Ascending aorta (tissue), 2 donors: ENCODE results near the gene CPED1. TPM values are rescaled to one million over a fixed set of nuclear protein-coding genes. Genes with fewer than 3 reads are reported as not detected.

Experiments used
- DNase-seq, 2 donors: peaks; one replicate each; pipeline ENCODE4 v3.0.0-alpha.2; 2019; ENCODE audit warnings: low spot score in 2 of 2
- H3K27ac ChIP-seq, 2 donors: fragments of 200-600 bp; sonication (generic); one replicate each; pipeline ENCODE4 v1.5.1; 2016 to 2017; ENCODE audit warnings: mild to moderate bottlenecking in 1 of 2
- H3K27me3 ChIP-seq: fragments of 200-600 bp; sonication (generic); one replicate; pipeline ENCODE4 v1.5.1; 2017
- H3K36me3 ChIP-seq, 2 donors: fragments of 200-600 bp; sonication (generic); one replicate each; pipeline ENCODE4 v1.5.1; 2016
- H3K4me1 ChIP-seq, 2 donors: fragments of 200-600 bp; sonication (generic); one replicate each; pipeline ENCODE4 v1.5.1; 2016 to 2017; ENCODE audit warnings: mild to moderate bottlenecking in 1 of 2
- H3K4me3 ChIP-seq, 2 donors: fragments of 200-600 bp; sonication (generic); one replicate each; pipeline ENCODE4 v1.5.1; 2016 to 2017; ENCODE audit warnings: mild to moderate bottlenecking in 1 of 2
- H3K9me3 ChIP-seq, 2 donors: fragments of 200-600 bp; sonication (generic); one replicate each; pipeline ENCODE4 v1.5.1; 2016
- CTCF ChIP-seq, 3 experiments: fragments of 200-600 bp in 2 of 3; fragments of 450-650 bp in 1 of 3; sonication (generic) in 2 of 3; IDR thresholded peaks; one replicate each; pipeline ENCODE4 v1.5.1; 2016 to 2019; ENCODE audit warnings: antibody characterized with exemption in 3 of 3, mild to moderate bottlenecking in 1 of 3, moderate library complexity in 1 of 3
- intact Hi-C: fragments of 100-400 bp; cut with DNase I; formaldehyde crosslinking; loops from one replicate; pipeline ENCODE4 v1.15.1; 2023
- total RNA-seq: library from RNA; depleted of rRNA; stranded (reverse); fragments of >200 nt; gene quantifications from one replicate; pipeline ENCODE4 v1.1.0, GENCODE V29; 2016

Gene CPED1
- total RNA-seq, 1 donor from 2014 or later, result 69.5 TPM

- H3K36me3 ChIP-seq, result no peaks in the 10 kb centered on the region
- H3K4me3 ChIP-seq, result no peak overlapping the region
- intact Hi-C loops, result no loop called here
- TF ChIP-seq CTCF (IDR thresholded peaks at IDR 0.05), result no peak
- no peak overlapping the region for H3K27ac ChIP-seq
- no peaks in the 10 kb centered on the region for H3K4me1 ChIP-seq
- H3K9me3 ChIP-seq, result no peaks in the 10 kb centered on the region
- no peak for DNase-seq
- no peaks in the 10 kb centered on the region for H3K27me3 ChIP-seq
Observed at GRCh38 chr7:120944826-120945562, 43.5 kb upstream of the CPED1 start.

GRCh38 chr7:120947980-120948379 lies 40.5 kb upstream of the CPED1 start:
- Histone ChIP-seq H3K4me3 (no peak overlapping the region), H3K27ac (no peak overlapping the region), H3K4me1 (peaks cover 5 to 12% of the 10 kb centered on the region in 2 donors), H3K36me3 (no peaks in the 10 kb centered on the region), H3K27me3 (no peaks in the 10 kb centered on the region), H3K9me3 (no peaks in the 10 kb centered on the region)
- DNase-seq, result no peak
- intact Hi-C loops, result no loop called here
- TF ChIP-seq CTCF (IDR thresholded peaks at IDR 0.05), result no peak

DNA sequence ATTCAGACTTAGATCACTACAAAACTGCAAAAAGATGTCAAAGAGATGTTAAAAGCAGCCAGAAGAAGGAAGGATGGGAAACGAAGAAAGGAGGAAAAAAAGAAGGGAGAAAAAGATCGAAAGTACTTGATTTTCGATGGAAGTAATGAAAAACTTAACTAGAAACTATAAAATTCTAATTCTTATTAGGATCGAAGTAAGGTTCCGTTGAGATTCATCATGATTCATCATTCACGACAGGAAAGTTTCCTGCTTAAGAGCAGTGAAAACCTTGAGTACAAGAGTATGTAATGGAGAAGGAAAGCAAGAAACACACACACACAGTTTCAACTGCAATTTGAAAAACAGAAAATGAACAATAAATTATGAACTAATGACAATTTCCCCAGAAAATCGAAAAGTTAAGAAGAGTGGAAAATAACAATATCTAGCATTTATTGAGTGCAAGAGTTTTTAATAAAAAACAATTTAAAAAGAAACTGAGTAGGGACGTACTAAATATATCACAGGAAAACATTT lies 39.1 kb upstream of the CPED1 start:
- H3K27me3 ChIP-seq, result no peaks in the 10 kb centered on the region
- no peak for TF ChIP-seq CTCF (IDR thresholded peaks at IDR 0.05)
- intact Hi-C loops, result no loop called here
- no peaks in the 10 kb centered on the region for H3K9me3 ChIP-seq
- H3K36me3 ChIP-seq, result peaks cover under 1 to 10% of the 10 kb centered on the region in 2 donors
- no peak overlapping the region for H3K27ac ChIP-seq
- peaks cover 5 to 12% of the 10 kb centered on the region in 2 donors for H3K4me1 ChIP-seq
- peak overlapping the region; percentile 65 to 73 for H3K4me3 ChIP-seq
- no peak for DNase-seq

GRCh38 chr7:120949998-120950538 lies 38.4 kb upstream of the CPED1 start:
- Histone ChIP-seq H3K4me1 (peaks cover 5 to 12% of the 10 kb centered on the region in 2 donors), H3K9me3 (no peaks in the 10 kb centered on the region), H3K36me3 (peaks cover 7 to 11% of the 10 kb centered on the region in 2 donors), H3K27ac (peak overlapping the region; percentile 47 to 99), H3K27me3 (no peaks in the 10 kb centered on the region), H3K4me3 (peak overlapping the region; percentile 65 to 73)
- intact Hi-C loops, result loop anchor here (1.0 to 10.0 kb wide), 3 partner anchors 133 to 1195 kb away; partner anchors contain the start of genes AASS and FAM3C
- TF ChIP-seq CTCF (IDR thresholded peaks at IDR 0.05), result no peak
- no peak for DNase-seq

DNA sequence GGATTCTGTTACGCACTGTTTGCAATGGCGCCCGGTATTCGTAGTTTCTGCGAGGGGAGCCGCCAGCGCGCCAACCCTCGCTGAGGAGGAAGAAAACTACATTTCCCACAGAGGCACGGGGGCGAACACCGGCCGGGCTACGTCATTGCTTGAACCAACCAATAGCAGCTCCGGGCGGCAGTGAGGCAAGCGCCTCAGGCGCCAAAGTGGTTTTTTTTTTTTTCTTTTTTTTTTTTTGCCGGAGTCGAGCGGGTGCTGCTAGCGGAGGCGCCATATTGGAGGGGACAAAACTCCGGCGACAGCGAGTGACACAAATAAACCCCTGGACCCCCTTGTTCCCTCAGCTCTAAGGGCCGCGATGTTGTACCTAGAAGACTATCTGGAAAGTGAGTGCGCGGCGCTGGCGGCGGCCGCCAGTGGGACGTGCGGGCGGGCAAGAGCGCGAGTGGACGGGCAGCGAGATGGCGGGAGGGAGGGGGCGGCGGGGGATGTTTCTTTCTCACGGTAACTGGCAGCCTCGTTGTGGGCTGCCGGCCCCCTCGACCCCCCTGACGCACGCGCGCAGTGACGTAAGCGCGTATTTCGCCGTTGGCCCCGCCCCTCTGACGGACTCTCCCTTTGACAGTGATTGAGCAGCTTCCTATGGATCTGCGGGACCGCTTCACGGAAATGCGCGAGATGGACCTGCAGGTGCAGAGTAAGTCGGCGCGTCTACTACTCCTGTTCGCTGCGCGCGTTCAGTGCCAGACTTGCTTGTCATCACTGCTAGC lies 37.8 kb upstream of the CPED1 start, which contains the start of gene ING3:
ING3 (plus strand) TSS at position 239 of the 770 bp plus-strand sequence; CDS start at position 359, 120 bp downstream.
- peak within 1 kb of the TSS; percentile 91 to 99 for H3K27ac ChIP-seq
- H3K36me3 ChIP-seq, result peaks cover 13 to 16% of the 10 kb centered on the region in 2 donors
- DNase-seq, result peak; percentile 94 to 99
- H3K9me3 ChIP-seq, result no peaks in the 10 kb centered on the region
- intact Hi-C loops, result loop anchor here (1.0 to 10.0 kb wide), 4 partner anchors 92 to 1194 kb away; partner anchors contain the start of genes AASS, FAM3C and TSPAN12
- no peak for TF ChIP-seq CTCF (IDR thresholded peaks at IDR 0.05)
- H3K4me3 ChIP-seq, result peak within 1 kb of the TSS; percentile 73 to 77
- H3K4me1 ChIP-seq, result peaks cover 5 to 12% of the 10 kb centered on the region in 2 donors
- no peaks in the 10 kb centered on the region for H3K27me3 ChIP-seq
